ENCODE measurements around the gene AOPEP. TPM values are rescaled to one million over a fixed set of nuclear protein-coding genes. Genes with fewer than 3 reads are reported as not detected.

Gene AOPEP
- polyA plus RNA-seq, 1 of the 3 experiments (the other 2 are of a cell fraction), result 54.6 TPM

DNA sequence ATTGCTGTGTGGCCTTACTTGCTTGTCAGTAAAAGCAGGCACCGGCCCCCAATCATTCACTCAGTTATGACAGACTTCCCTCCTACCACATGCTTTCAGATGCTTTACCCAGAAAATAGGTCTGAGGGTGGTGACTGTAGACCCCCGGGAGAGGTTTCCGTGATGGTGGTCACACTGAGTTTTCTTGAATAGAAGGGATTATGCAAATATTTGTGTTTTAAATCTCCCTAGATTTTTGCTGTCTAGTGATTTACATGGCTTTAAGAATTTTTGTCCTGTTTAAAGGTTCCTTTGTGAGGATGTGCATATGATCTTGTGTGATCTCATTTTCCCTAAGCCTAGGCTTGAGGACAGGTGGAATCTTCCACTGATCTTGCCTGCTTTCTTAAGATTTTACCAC lies 309.3 kb downstream of the AOPEP start:
- peak overlapping the region in 1 of 2 experiments; percentile 36; a peak in 2 of 4 replicates for H3K27ac ChIP-seq (ENCODE audit: low read depth in 2 of 2, low read length in 1 of 2)
- H3K9me2 ChIP-seq, result no peaks in the 10 kb centered on the region
- H3K4me2 ChIP-seq, result no peak overlapping the region
- H2AFZ ChIP-seq (ENCODE audit: low read depth), result no peak overlapping the region
- H3K36me3 ChIP-seq (replicated peaks in 1 of 2; ENCODE audit: control insufficient read depth in 1 of 2, insufficient read depth in 2 of 2, low read length in 1 of 2), result peaks cover 31 to 82% of the 10 kb centered on the region in 2 experiments
- H4K20me1 ChIP-seq (ENCODE audit: insufficient read depth), result peaks cover 64% of the 10 kb centered on the region
- no peaks in the 10 kb centered on the region for H3K27me3 ChIP-seq (ENCODE audit: insufficient read depth)
- no peak overlapping the region for H3K4me3 ChIP-seq (ENCODE audit: low read depth in 2 of 2, low read length in 1 of 2)
- WGBS (ENCODE audit: low lambda C conversion rate), result 67% methylated on average over 3 of the region's 3 CpGs
- no peak for DNase-seq
- H3K9me3 ChIP-seq, result no peaks in the 10 kb centered on the region
- POLR2A ChIA-PET, result no interaction called here
- peaks cover 23 to 46% of the 10 kb centered on the region in 2 experiments for H3K4me1 ChIP-seq (ENCODE audit: control insufficient read depth in 1 of 2, insufficient read depth in 2 of 2, low read depth in 1 of 2, low read length in 1 of 2)
- H3K79me2 ChIP-seq (ENCODE audit: insufficient read depth), result peaks cover 98% of the 10 kb centered on the region
- H3F3A ChIP-seq (replicated peaks; ENCODE audit: insufficient read depth), result peaks cover 7% of the 10 kb centered on the region
- no peak overlapping the region for H3K9ac ChIP-seq
- TF ChIP-seq, protein P1, sequence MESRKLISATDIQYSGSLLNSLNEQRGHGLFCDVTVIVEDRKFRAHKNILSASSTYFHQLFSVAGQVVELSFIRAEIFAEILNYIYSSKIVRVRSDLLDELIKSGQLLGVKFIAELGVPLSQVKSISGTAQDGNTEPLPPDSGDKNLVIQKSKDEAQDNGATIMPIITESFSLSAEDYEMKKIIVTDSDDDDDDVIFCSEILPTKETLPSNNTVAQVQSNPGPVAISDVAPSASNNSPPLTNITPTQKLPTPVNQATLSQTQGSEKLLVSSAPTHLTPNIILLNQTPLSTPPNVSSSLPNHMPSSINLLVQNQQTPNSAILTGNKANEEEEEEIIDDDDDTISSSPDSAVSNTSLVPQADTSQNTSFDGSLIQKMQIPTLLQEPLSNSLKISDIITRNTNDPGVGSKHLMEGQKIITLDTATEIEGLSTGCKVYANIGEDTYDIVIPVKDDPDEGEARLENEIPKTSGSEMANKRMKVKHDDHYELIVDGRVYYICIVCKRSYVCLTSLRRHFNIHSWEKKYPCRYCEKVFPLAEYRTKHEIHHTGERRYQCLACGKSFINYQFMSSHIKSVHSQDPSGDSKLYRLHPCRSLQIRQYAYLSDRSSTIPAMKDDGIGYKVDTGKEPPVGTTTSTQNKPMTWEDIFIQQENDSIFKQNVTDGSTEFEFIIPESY (IDR thresholded peaks at IDR 0.05; ENCODE audit: borderline replicate concordance, low read depth), result no peak
- no peak for TF ChIP-seq GABPA (IDR thresholded peaks at IDR 0.05; ENCODE audit: low read depth)
- TF ChIP-seq GATA2 (CRISPR knock-in tag; IDR thresholded peaks at IDR 0.05), result no peak
- TF ChIP-seq FOXJ3 (CRISPR knock-in tag; IDR thresholded peaks at IDR 0.05), result no peak
- TF ChIP-seq EP300 (IDR thresholded peaks at IDR 0.05; ENCODE audit: borderline replicate concordance in 1 of 2, low read depth in 1 of 2, low read length in 1 of 2), result no peak
- TF ChIP-seq, protein P2, sequence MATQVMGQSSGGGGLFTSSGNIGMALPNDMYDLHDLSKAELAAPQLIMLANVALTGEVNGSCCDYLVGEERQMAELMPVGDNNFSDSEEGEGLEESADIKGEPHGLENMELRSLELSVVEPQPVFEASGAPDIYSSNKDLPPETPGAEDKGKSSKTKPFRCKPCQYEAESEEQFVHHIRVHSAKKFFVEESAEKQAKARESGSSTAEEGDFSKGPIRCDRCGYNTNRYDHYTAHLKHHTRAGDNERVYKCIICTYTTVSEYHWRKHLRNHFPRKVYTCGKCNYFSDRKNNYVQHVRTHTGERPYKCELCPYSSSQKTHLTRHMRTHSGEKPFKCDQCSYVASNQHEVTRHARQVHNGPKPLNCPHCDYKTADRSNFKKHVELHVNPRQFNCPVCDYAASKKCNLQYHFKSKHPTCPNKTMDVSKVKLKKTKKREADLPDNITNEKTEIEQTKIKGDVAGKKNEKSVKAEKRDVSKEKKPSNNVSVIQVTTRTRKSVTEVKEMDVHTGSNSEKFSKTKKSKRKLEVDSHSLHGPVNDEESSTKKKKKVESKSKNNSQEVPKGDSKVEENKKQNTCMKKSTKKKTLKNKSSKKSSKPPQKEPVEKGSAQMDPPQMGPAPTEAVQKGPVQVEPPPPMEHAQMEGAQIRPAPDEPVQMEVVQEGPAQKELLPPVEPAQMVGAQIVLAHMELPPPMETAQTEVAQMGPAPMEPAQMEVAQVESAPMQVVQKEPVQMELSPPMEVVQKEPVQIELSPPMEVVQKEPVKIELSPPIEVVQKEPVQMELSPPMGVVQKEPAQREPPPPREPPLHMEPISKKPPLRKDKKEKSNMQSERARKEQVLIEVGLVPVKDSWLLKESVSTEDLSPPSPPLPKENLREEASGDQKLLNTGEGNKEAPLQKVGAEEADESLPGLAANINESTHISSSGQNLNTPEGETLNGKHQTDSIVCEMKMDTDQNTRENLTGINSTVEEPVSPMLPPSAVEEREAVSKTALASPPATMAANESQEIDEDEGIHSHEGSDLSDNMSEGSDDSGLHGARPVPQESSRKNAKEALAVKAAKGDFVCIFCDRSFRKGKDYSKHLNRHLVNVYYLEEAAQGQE (IDR thresholded peaks at IDR 0.05; ENCODE audit: low read depth, low read length), result no peak
- TF ChIP-seq EZH2phosphoT487 (IDR thresholded peaks at IDR 0.05; ENCODE audit: borderline replicate concordance, low read depth), result no peak
- no peak for TF ChIP-seq TEAD4 (IDR thresholded peaks at IDR 0.05; ENCODE audit: borderline replicate concordance, insufficient read depth)
- no peak for TF ChIP-seq TCF12 (IDR thresholded peaks at IDR 0.05)
- CTCF ChIA-PET, result no interaction called here

DNA sequence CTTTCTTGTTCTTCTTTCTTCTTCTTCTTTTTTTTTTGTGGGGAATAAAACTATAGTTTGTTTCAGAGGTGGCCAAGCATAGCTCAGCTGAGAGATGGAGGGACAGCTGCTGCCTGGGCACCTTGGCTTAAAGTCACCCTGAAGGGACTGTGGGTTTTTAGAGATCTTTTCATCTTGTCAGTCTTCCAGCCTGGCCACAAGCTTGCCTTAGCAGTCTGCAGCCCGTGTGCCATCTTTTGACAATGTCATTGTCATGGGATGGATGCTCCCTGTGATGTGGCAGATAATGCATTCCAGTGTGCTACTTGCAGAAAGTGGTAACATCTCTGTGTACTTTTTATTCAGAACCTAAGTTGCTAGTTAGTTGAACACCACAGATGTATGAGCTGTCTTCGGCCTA lies 310.2 kb downstream of the AOPEP start:
- Histone ChIP-seq H3K4me3 (ENCODE audit: low read depth in 2 of 2, low read length in 1 of 2) (no peak overlapping the region), H3F3A (replicated peaks; ENCODE audit: insufficient read depth) (peaks cover 7% of the 10 kb centered on the region), H3K9ac (no peak overlapping the region), H3K9me2 (no peaks in the 10 kb centered on the region), H3K9me3 (no peaks in the 10 kb centered on the region), H4K20me1 (ENCODE audit: insufficient read depth) (peaks cover 59% of the 10 kb centered on the region), H3K79me2 (ENCODE audit: insufficient read depth) (peaks cover 98% of the 10 kb centered on the region), H3K4me1 (ENCODE audit: control insufficient read depth in 1 of 2, insufficient read depth in 2 of 2, low read depth in 1 of 2, low read length in 1 of 2) (peaks cover 23 to 40% of the 10 kb centered on the region in 2 experiments), H3K27ac (ENCODE audit: low read depth in 2 of 2, low read length in 1 of 2) (peak overlapping the region in 1 of 2 experiments; percentile 22; a peak in 2 of 4 replicates), H2AFZ (ENCODE audit: low read depth) (no peak overlapping the region), H3K4me2 (0 out of 2 replicates have a peak overlapping the region, but pooled peaks have one; percentile 8), H3K27me3 (ENCODE audit: insufficient read depth) (no peaks in the 10 kb centered on the region), H3K36me3 (replicated peaks in 1 of 2; ENCODE audit: control insufficient read depth in 1 of 2, insufficient read depth in 2 of 2, low read length in 1 of 2) (peaks cover 27 to 75% of the 10 kb centered on the region in 2 experiments)
- ChIA-PET CTCF (interaction anchor here (1.3 to 2.9 kb wide), 5 partner anchors 11 to 355 kb away, joined by 4 to 9 read pairs (median 6); no protein-coding TSS in a partner anchor), POLR2A (no interaction called here)
- TF ChIP-seq TEAD4 (IDR thresholded peaks at IDR 0.05; ENCODE audit: borderline replicate concordance, insufficient read depth), result no peak
- TF ChIP-seq, protein P2 (IDR thresholded peaks at IDR 0.05; ENCODE audit: low read depth, low read length), result no peak
- TF ChIP-seq NRF1 (IDR thresholded peaks at IDR 0.05; ENCODE audit: low read depth, low read length), result no peak
- no peak for TF ChIP-seq JUND (IDR thresholded peaks at IDR 0.05)
- no peak for TF ChIP-seq GABPA (IDR thresholded peaks at IDR 0.05; ENCODE audit: low read depth)
- no peak for DNase-seq
- WGBS (ENCODE audit: low lambda C conversion rate), result 84% methylated on average over 2 of the region's 2 CpGs
